HepG2 (cell line): ENCODE results near the gene THY1. TPM values are rescaled to one million over a fixed set of nuclear protein-coding genes. Genes with fewer than 3 reads are reported as not detected.

Experiments
- ATAD3A ChIP-seq: sonication (generic); formaldehyde crosslinking; IDR thresholded peaks from 2 replicates; pipeline ENCODE4 v1.4.0; 2020; ENCODE audit warnings: missing genetic modification reagents
- DNMT1 ChIP-seq: sonication (generic); formaldehyde crosslinking; IDR thresholded peaks from 2 replicates; pipeline ENCODE4 v1.5.1; 2020; ENCODE audit warnings: mild to moderate bottlenecking, missing genetic modification reagents
- ELF4 ChIP-seq: sonication (generic); formaldehyde crosslinking; IDR thresholded peaks from 2 replicates; pipeline ENCODE4 v1.5.0; 2020; ENCODE audit warnings: missing genetic modification reagents, mild to moderate bottlenecking, moderate library complexity, borderline replicate concordance
- HIVEP1 ChIP-seq: sonication (generic); formaldehyde crosslinking; IDR thresholded peaks from 2 replicates; pipeline ENCODE4 v1.4.0; 2020; ENCODE audit warnings: mild to moderate bottlenecking, missing genetic modification reagents
- MTA3 ChIP-seq: sonication (generic); formaldehyde crosslinking; IDR thresholded peaks from 2 replicates; pipeline ENCODE4 v1.4.0; 2020; ENCODE audit warnings: missing genetic modification reagents
- POLR2AphosphoS5 ChIP-seq: IDR thresholded peaks from 2 replicates; pipeline ENCODE4 v1.6.1; 2012; ENCODE audit warnings: low read depth, low read length
- SIX4 ChIP-seq: sonication (generic); formaldehyde crosslinking; IDR thresholded peaks from 2 replicates; pipeline ENCODE4 v1.4.0; 2020; ENCODE audit warnings: missing genetic modification reagents
- TBX2 ChIP-seq: sonication (generic); formaldehyde crosslinking; IDR thresholded peaks from 2 replicates; pipeline ENCODE4 v1.5.0; 2020; ENCODE audit warnings: missing genetic modification reagents, mild to moderate bottlenecking, borderline replicate concordance
- TMF1 ChIP-seq: sonication (generic); formaldehyde crosslinking; IDR thresholded peaks from 2 replicates; pipeline ENCODE4 v1.8.1; 2022; ENCODE audit warnings: low read depth, missing genetic modification reagents
- ZNF331 ChIP-seq: sonication (generic); formaldehyde crosslinking; IDR thresholded peaks from 2 replicates; pipeline ENCODE4 v1.4.0; 2020; ENCODE audit warnings: missing genetic modification reagents
- ZNF367 ChIP-seq: sonication (generic); formaldehyde crosslinking; IDR thresholded peaks from 2 replicates; pipeline ENCODE4 v1.4.0; 2020; ENCODE audit warnings: missing genetic modification reagents, borderline replicate concordance
- ZNF382 ChIP-seq: sonication (generic); formaldehyde crosslinking; IDR thresholded peaks from 2 replicates; pipeline ENCODE4 v1.5.0; 2020; ENCODE audit warnings: missing genetic modification reagents, mild to moderate bottlenecking, borderline replicate concordance
- ZNF605 ChIP-seq: sonication (generic); formaldehyde crosslinking; IDR thresholded peaks from 2 replicates; pipeline ENCODE4 v1.8.0; 2022; ENCODE audit warnings: mild to moderate bottlenecking, missing genetic modification reagents
- ZNF615 ChIP-seq: sonication (generic); formaldehyde crosslinking; IDR thresholded peaks from 2 replicates; pipeline ENCODE4 v1.5.0; 2020; ENCODE audit warnings: mild to moderate bottlenecking, missing genetic modification reagents, borderline replicate concordance
- ZNF652 ChIP-seq: IDR thresholded peaks from 2 replicates; pipeline ENCODE4 v1.6.1; 2016; ENCODE audit warnings: low read depth, borderline replicate concordance
- ZNF766 ChIP-seq: sonication (generic); formaldehyde crosslinking; IDR thresholded peaks from 2 replicates; pipeline ENCODE4 v1.5.0; 2020; ENCODE audit warnings: missing genetic modification reagents, borderline replicate concordance
- ZSCAN9 ChIP-seq: IDR thresholded peaks from 2 replicates; pipeline ENCODE4 v1.6.1; 2016; ENCODE audit warnings: borderline replicate concordance
- polyA plus RNA-seq, 8 experiments: library from polyadenylated mRNA; depleted of rRNA in 3 of 8; stranded (reverse) in 7 of 8; unstranded in 1 of 8; fragments of >200 nt; fragmentation: Illumina TruSeq in 4 of 8; extraction: Trizol in 4 of 8; gene quantifications; 2 replicates each; pipeline versions ENCODE4 v1.2.1 to v1.2.3, GENCODE V29; 2011 to 2016; ENCODE audit warnings: low read depth in 4 of 8, missing spikeins in 1 of 8, mixed read lengths in 1 of 8; ENCODE audit not compliant: insufficient read depth in 1 of 8
- total RNA-seq, 5 experiments: library from RNA; depleted of rRNA; stranded (reverse); fragments of >200 nt; fragmentation: Illumina TruSeq; extraction: Trizol; gene quantifications; 2 replicates each; pipeline ENCODE4 v1.2.3, GENCODE V29; 2016; ENCODE audit warnings: low read depth in 1 of 5
- TF ChIP-seq, protein P1 (sequence below): sonication (generic); IDR thresholded peaks from 2 replicates; pipeline ENCODE4 v1.6.1; 2016; ENCODE audit warnings: low read depth, borderline replicate concordance
- TF ChIP-seq, protein P2 (sequence below): sonication (generic); formaldehyde crosslinking; IDR thresholded peaks from 2 replicates; pipeline ENCODE4 v1.4.0; 2020; ENCODE audit warnings: missing genetic modification reagents
- TF ChIP-seq, protein P3 (sequence below): sonication (generic); formaldehyde crosslinking; IDR thresholded peaks from 2 replicates; pipeline ENCODE4 v1.5.1; 2020; ENCODE audit warnings: missing genetic modification reagents, mild to moderate bottlenecking, borderline replicate concordance
- TF ChIP-seq, protein P4 (sequence below): sonication (generic); formaldehyde crosslinking; IDR thresholded peaks from 2 replicates; pipeline ENCODE4 v1.9.0; 2022; ENCODE audit warnings: missing genetic modification reagents, mild to moderate bottlenecking, borderline replicate concordance
- TF ChIP-seq, protein P5 (sequence below): sonication (generic); formaldehyde crosslinking; IDR thresholded peaks from 2 replicates; pipeline ENCODE4 v1.4.0; 2020; ENCODE audit warnings: mild to moderate bottlenecking, missing genetic modification reagents
- TF ChIP-seq, protein P6 (sequence below): IDR thresholded peaks from 2 replicates; pipeline ENCODE4 v1.6.1; 2016; ENCODE audit warnings: missing genetic modification reagents, missing compliant biosample characterization

The THY1 gene
- total and polyA plus RNA-seq, 2 of the 13 experiments (the other 11 are each of a cell fraction or from before 2014, with no cell fraction given) = not detected

DNA sequence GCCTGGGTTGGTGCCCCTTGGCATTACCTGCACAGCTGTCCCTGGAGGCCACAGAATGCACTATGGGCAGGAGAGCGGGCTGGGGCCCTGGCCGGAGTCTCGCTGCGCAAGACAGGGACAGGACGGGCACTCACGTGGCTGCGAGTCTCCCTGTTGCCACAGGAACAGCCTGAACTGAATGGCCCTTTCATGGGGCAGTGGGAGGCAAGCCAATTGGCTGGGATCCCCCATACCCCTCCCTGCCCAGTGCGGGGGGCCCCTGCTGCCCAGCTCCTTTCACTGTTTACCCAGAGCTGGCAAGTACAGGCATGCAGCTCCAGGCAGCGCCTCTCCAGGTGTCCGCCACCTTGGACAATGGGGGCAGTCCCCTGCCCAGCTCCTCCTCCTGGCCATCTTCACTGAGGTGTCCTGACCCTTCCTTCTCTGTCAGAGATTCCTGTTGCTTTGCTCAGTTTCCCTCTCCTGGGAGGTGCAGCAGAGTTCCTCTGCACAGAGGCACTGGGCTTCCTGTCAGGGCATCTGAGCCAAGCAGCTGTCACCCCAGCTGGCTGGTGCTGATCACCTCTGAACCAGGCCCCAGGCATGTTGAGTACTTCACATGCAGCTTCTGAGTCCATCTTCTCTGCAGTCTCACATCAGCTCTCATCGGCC lies 46.6 kb downstream of the THY1 start (continued):
- TF ChIP-seq, protein P1, sequence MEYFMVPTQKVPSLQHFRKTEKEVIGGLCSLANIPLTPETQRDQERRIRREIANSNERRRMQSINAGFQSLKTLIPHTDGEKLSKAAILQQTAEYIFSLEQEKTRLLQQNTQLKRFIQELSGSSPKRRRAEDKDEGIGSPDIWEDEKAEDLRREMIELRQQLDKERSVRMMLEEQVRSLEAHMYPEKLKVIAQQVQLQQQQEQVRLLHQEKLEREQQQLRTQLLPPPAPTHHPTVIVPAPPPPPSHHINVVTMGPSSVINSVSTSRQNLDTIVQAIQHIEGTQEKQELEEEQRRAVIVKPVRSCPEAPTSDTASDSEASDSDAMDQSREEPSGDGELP = peak; percentile 73; the same call in 1 of the 2 replicates
- TF ChIP-seq, protein P2, sequence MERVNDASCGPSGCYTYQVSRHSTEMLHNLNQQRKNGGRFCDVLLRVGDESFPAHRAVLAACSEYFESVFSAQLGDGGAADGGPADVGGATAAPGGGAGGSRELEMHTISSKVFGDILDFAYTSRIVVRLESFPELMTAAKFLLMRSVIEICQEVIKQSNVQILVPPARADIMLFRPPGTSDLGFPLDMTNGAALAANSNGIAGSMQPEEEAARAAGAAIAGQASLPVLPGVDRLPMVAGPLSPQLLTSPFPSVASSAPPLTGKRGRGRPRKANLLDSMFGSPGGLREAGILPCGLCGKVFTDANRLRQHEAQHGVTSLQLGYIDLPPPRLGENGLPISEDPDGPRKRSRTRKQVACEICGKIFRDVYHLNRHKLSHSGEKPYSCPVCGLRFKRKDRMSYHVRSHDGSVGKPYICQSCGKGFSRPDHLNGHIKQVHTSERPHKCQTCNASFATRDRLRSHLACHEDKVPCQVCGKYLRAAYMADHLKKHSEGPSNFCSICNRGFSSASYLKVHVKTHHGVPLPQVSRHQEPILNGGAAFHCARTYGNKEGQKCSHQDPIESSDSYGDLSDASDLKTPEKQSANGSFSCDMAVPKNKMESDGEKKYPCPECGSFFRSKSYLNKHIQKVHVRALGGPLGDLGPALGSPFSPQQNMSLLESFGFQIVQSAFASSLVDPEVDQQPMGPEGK (CRISPR knock-in tag) = peak; percentile 98
- TF ChIP-seq, protein P3, sequence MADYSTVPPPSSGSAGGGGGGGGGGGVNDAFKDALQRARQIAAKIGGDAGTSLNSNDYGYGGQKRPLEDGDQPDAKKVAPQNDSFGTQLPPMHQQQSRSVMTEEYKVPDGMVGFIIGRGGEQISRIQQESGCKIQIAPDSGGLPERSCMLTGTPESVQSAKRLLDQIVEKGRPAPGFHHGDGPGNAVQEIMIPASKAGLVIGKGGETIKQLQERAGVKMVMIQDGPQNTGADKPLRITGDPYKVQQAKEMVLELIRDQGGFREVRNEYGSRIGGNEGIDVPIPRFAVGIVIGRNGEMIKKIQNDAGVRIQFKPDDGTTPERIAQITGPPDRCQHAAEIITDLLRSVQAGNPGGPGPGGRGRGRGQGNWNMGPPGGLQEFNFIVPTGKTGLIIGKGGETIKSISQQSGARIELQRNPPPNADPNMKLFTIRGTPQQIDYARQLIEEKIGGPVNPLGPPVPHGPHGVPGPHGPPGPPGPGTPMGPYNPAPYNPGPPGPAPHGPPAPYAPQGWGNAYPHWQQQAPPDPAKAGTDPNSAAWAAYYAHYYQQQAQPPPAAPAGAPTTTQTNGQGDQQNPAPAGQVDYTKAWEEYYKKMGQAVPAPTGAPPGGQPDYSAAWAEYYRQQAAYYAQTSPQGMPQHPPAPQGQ = no peak
- TF ChIP-seq ZSCAN9 (CRISPR knock-in tag) (0 out of 2 replicates have a peak, but pooled peaks have one; percentile 29), ZNF615 (CRISPR knock-in tag) (no peak), TBX2 (CRISPR knock-in tag) (peak; percentile 85), POLR2AphosphoS5 (no peak), ZNF652 (0 out of 2 replicates have a peak, but pooled peaks have one; percentile 32), ZNF331 (CRISPR knock-in tag) (0 out of 2 replicates have a peak, but pooled peaks have one; percentile 64), ZNF605 (CRISPR knock-in tag) (no peak), HIVEP1 (CRISPR knock-in tag) (peak; percentile 67; the same call in 1 of the 2 replicates), ZNF382 (CRISPR knock-in tag) (no peak), ZNF766 (CRISPR knock-in tag) (no peak), ATAD3A (CRISPR knock-in tag) (no peak), DNMT1 (no peak), TMF1 (CRISPR knock-in tag) (no peak), ZNF367 (CRISPR knock-in tag) (no peak), ELF4 (CRISPR knock-in tag) (no peak), SIX4 (CRISPR knock-in tag) (peak; percentile 68), MTA3 (CRISPR knock-in tag) (no peak)
- TF ChIP-seq, protein P4, sequence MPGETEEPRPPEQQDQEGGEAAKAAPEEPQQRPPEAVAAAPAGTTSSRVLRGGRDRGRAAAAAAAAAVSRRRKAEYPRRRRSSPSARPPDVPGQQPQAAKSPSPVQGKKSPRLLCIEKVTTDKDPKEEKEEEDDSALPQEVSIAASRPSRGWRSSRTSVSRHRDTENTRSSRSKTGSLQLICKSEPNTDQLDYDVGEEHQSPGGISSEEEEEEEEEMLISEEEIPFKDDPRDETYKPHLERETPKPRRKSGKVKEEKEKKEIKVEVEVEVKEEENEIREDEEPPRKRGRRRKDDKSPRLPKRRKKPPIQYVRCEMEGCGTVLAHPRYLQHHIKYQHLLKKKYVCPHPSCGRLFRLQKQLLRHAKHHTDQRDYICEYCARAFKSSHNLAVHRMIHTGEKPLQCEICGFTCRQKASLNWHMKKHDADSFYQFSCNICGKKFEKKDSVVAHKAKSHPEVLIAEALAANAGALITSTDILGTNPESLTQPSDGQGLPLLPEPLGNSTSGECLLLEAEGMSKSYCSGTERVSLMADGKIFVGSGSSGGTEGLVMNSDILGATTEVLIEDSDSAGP (CRISPR knock-in tag) = peak; percentile 80
- TF ChIP-seq, protein P5, sequence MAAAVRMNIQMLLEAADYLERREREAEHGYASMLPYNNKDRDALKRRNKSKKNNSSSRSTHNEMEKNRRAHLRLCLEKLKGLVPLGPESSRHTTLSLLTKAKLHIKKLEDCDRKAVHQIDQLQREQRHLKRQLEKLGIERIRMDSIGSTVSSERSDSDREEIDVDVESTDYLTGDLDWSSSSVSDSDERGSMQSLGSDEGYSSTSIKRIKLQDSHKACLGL (CRISPR knock-in tag) = peak; percentile 90
- TF ChIP-seq, protein P6, sequence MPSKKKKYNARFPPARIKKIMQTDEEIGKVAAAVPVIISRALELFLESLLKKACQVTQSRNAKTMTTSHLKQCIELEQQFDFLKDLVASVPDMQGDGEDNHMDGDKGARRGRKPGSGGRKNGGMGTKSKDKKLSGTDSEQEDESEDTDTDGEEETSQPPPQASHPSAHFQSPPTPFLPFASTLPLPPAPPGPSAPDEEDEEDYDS = peak; percentile 15; the same call in 1 of the 2 replicates
